ENCODE measurements around the gene AQP6.

Gene AQP6

DNA sequence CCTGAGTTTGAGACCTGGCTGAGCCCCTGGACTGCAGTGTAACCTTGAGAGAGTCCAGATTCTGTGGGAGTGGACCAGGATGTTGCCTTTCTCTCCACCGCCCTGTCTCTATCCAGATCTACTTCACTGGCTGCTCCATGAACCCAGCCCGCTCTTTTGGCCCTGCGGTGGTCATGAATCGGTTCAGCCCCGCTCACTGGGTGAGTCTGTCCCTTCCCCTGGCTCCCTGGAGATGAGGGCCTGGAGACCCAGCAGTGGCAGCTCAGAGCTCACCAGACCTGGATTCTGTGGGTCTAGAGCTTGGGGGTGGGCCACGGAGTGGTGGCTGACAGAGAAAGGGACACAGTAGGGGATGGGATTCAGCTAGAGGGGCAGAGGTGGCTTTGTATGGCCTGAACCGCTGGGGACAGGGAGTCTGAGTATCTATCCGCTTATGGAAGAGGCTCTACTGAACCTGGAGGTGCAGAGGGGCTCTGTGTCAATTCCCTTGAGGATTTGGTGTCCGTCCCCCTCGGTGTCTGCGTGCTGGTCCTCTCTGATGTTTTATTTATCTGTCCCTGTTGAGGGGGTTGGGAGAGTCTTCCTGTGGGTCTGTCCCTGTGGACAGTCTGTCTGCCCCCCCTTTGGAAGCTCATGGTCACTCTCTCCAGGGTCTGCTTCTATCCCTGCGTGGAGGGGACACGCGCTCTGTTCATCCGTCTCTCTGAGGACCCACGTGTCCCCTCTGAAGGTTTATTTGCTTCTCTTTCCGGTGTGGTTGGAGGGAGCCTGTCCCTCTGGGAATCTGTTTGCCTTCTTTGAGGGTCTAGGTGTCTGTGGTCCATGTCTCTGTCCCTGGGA, 8.6 kb upstream of the AQP6 start:
- Mint-ChIP-seq H3K27me3 (peaks cover 67% of the 10 kb centered on the region), H3K9me3 (no peaks in the 10 kb centered on the region), H3K4me1 (peaks cover 6% of the 10 kb centered on the region), H3K4me3 (no peak overlapping the region), H3K27ac (ENCODE audit: low read depth) (no peak overlapping the region), H3K36me3 (ENCODE audit: insufficient read depth) (peaks cover 2% of the 10 kb centered on the region)
- ATAC-seq (replicated peaks; ENCODE audit: extremely low read depth, poor library complexity, severe bottlenecking): no peak
- no peak for DNase-seq (ENCODE audit: low spot score in 2 of 2)

DNA sequence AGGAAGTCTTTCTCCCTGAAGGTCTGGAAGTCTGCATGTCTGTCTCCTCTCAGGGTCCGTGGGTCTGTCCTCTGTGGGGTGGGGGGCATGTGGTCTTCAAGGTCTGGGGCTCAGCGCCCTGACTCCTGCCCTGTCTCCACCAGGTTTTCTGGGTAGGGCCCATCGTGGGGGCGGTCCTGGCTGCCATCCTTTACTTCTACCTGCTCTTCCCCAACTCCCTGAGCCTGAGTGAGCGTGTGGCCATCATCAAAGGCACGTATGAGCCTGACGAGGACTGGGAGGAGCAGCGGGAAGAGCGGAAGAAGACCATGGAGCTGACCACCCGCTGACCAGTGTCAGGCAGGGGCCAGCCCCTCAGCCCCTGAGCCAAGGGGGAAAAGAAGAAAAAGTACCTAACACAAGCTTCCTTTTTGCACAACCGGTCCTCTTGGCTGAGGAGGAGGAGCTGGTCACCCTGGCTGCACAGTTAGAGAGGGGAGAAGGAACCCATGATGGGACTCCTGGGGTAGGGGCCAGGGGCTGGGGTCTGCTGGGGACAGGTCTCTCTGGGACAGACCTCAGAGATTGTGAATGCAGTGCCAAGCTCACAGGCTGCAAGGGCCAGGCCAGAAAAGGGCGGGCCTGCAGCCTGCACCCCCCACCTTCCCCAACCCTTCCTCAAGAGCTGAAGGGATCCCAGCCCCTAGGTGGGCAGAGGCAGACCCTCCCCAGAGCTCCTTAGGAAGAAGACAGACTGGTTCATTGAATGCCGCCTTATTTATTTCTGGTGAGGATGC, 7.7 kb upstream of the AQP6 start:
- Mint-ChIP-seq H3K9me3 (no peaks in the 10 kb centered on the region), H3K27me3 (peaks cover 59% of the 10 kb centered on the region), H3K4me1 (peaks cover 6% of the 10 kb centered on the region), H3K36me3 (ENCODE audit: insufficient read depth) (peaks cover 2% of the 10 kb centered on the region), H3K27ac (ENCODE audit: low read depth) (no peak overlapping the region), H3K4me3 (no peak overlapping the region)
- ATAC-seq (replicated peaks; ENCODE audit: extremely low read depth, poor library complexity, severe bottlenecking) (no peak), DNase-seq (ENCODE audit: low spot score in 2 of 2) (no peak)

GRCh38 chr12:49965836-49966235, 6.9 kb upstream of the AQP6 start:
- peaks cover 2% of the 10 kb centered on the region for H3K36me3 Mint-ChIP-seq (ENCODE audit: insufficient read depth)
- H3K4me1 Mint-ChIP-seq: peaks cover 6% of the 10 kb centered on the region
- H3K9me3 Mint-ChIP-seq: no peaks in the 10 kb centered on the region
- no peak for DNase-seq (ENCODE audit: low spot score in 2 of 2)
- ATAC-seq (replicated peaks; ENCODE audit: extremely low read depth, poor library complexity, severe bottlenecking): no peak
- peaks cover 51% of the 10 kb centered on the region for H3K27me3 Mint-ChIP-seq
- H3K4me3 Mint-ChIP-seq: no peak overlapping the region
- H3K27ac Mint-ChIP-seq (ENCODE audit: low read depth): no peak overlapping the region

GRCh38 chr12:49966511-49967041, 6.2 kb upstream of the AQP6 start:
- Mint-ChIP-seq H3K27ac (ENCODE audit: low read depth) (no peak overlapping the region), H3K4me1 (peaks cover 6% of the 10 kb centered on the region), H3K9me3 (no peaks in the 10 kb centered on the region), H3K4me3 (peak overlapping the region; percentile 69), H3K27me3 (peaks cover 48% of the 10 kb centered on the region), H3K36me3 (ENCODE audit: insufficient read depth) (peaks cover 2% of the 10 kb centered on the region)
- DNase-seq (ENCODE audit: low spot score in 2 of 2) (no peak), ATAC-seq (replicated peaks; ENCODE audit: extremely low read depth, poor library complexity, severe bottlenecking) (no peak)

DNA sequence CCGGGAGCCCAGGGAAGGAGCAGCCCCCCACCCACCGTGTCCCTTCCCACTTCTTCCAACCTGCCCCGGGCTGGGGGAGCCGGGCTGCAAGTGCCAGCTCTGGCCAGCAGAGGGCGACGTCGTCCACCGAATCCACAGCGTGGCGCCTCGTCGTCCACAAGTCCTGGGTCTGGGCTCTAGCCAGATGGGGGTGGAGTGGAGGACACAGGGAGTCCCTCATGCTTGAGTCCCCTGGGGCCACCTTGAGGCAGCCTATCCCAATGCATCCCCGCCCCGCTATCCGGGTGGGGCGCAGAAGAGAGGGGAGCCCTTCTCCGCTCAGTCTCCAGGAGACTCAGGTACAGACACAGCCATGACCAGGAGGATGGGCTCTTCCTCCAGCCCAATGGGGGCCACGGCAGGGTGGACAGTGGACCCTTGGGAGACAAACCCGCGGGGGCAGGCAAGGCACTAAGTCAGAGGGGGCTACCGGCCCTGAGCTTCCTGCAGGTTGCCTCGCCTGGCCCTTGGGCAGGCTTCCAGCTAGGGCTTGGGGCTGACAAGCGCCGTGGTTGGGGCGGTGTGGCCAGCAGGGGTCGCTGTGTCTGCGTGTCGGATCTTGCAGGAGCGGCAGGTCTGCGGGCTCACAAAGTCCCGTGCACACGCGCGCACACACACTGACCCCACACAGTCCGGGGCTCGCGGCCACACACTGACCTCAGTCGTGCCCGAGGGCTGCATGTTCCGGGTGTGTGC, 5.5 kb upstream of the AQP6 start:
- H3K4me1 Mint-ChIP-seq: peaks cover 6% of the 10 kb centered on the region
- H3K36me3 Mint-ChIP-seq (ENCODE audit: insufficient read depth): peaks cover 2% of the 10 kb centered on the region
- H3K27ac Mint-ChIP-seq (ENCODE audit: low read depth): no peak overlapping the region
- H3K9me3 Mint-ChIP-seq: no peaks in the 10 kb centered on the region
- peak; percentile 90 for ATAC-seq (replicated peaks; ENCODE audit: extremely low read depth, poor library complexity, severe bottlenecking)
- DNase-seq (ENCODE audit: low spot score in 2 of 2): peak; percentile 86 to 97
- H3K27me3 Mint-ChIP-seq: peaks cover 46% of the 10 kb centered on the region
- H3K4me3 Mint-ChIP-seq: peak overlapping the region; percentile 69

- Mint-ChIP-seq H3K27ac (ENCODE audit: low read depth) (no peak overlapping the region), H3K36me3 (ENCODE audit: insufficient read depth) (peaks cover 2% of the 10 kb centered on the region), H3K27me3 (peaks cover 40% of the 10 kb centered on the region), H3K4me3 (no peak overlapping the region), H3K4me1 (peaks cover 6% of the 10 kb centered on the region), H3K9me3 (no peaks in the 10 kb centered on the region)
- no peak for DNase-seq (ENCODE audit: low spot score in 2 of 2)
- ATAC-seq (replicated peaks; ENCODE audit: extremely low read depth, poor library complexity, severe bottlenecking): no peak
Observed at GRCh38 chr12:49967777-49968250, 4.9 kb upstream of the AQP6 start.

GRCh38 chr12:49968471-49968870, 4.3 kb upstream of the AQP6 start:
- peaks cover 34% of the 10 kb centered on the region for H3K27me3 Mint-ChIP-seq
- peaks cover 6% of the 10 kb centered on the region for H3K4me1 Mint-ChIP-seq
- ATAC-seq (replicated peaks; ENCODE audit: extremely low read depth, poor library complexity, severe bottlenecking) (no peak), DNase-seq (ENCODE audit: low spot score in 2 of 2) (no peak)
- no peak overlapping the region for H3K4me3 Mint-ChIP-seq
- no peak overlapping the region for H3K27ac Mint-ChIP-seq (ENCODE audit: low read depth)
- no peaks in the 10 kb centered on the region for H3K9me3 Mint-ChIP-seq
- peaks cover 2% of the 10 kb centered on the region for H3K36me3 Mint-ChIP-seq (ENCODE audit: insufficient read depth)

DNA sequence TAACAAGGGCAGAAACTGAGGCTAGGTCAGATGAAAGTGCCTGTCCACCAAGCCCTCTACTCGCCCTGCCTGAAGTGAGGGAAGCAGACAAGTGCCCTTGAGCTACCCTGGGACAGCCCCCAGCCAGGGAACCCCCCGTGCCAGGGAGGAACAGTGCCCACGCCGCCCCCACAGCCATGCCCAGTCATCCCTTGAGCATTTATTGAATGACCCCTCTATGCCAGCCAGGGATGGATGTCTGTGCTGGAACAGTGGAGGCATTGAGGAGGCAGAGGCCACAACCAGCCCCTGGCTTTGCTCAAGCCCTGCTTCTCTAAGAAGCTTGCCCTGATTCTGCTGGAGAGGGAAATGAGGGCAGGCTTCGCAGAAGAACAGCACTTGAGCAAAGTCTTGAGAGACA, 3.7 kb upstream of the AQP6 start:
- no peak overlapping the region for H3K27ac Mint-ChIP-seq (ENCODE audit: low read depth)
- no peak for ATAC-seq (replicated peaks; ENCODE audit: extremely low read depth, poor library complexity, severe bottlenecking)

DNA sequence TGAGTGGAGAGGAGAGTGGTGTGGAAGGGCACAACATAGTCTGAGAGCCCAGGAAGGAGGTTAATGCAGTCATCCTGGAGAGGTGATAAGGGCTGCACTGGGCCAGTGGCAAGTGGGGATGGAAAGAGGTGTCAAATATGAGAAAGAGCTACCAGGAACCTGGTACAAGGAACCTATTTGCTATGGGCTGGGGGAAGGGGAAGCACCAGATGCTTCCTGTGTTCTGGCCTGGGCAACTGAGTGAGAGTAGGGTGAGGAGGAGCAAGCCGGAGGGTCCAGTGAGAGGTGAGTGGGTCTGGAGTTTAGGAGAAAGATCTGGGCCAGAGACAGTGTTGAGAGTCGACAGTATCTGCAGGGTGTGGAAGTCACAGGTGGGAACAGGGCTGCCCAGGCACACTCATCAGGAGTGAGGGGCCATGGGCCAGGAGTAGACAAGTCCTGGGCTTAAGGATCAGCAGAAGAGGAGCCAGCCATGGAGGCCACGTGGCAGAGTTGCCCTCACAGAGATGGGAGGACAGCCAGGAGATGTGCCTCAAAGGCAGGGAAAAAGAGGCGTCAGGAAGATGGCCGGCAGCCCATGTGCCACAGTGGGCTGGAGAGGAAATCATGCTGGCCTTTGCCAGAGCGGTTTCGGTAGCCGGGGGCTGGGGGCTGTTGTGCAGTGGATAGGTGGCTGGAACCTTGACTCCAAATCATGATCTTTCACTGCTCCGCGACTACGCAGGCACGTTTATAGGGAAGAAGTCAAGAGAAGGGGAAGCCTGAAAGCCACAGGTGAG, 2.9 kb upstream of the AQP6 start:
- peaks cover 2% of the 10 kb centered on the region for H3K36me3 Mint-ChIP-seq (ENCODE audit: insufficient read depth)
- peaks cover 6% of the 10 kb centered on the region for H3K4me1 Mint-ChIP-seq
- no peak overlapping the region for H3K27ac Mint-ChIP-seq (ENCODE audit: low read depth)
- peaks cover 21% of the 10 kb centered on the region for H3K27me3 Mint-ChIP-seq
- DNase-seq (ENCODE audit: low spot score in 2 of 2) (no peak), ATAC-seq (replicated peaks; ENCODE audit: extremely low read depth, poor library complexity, severe bottlenecking) (no peak)
- no peak overlapping the region for H3K4me3 Mint-ChIP-seq
- H3K9me3 Mint-ChIP-seq: no peaks in the 10 kb centered on the region

More for the DNA sequence above, 3.7 kb upstream of the AQP6 start:
- Mint-ChIP-seq H3K4me1 (peaks cover 6% of the 10 kb centered on the region), H3K9me3 (no peaks in the 10 kb centered on the region), H3K36me3 (ENCODE audit: insufficient read depth) (peaks cover 2% of the 10 kb centered on the region), H3K4me3 (no peak overlapping the region), H3K27me3 (peaks cover 29% of the 10 kb centered on the region)
- DNase-seq (ENCODE audit: low spot score in 2 of 2): no peak

- no peaks in the 10 kb centered on the region for H3K9me3 Mint-ChIP-seq
- peaks cover 2% of the 10 kb centered on the region for H3K36me3 Mint-ChIP-seq (ENCODE audit: insufficient read depth)
- no peak overlapping the region for H3K4me3 Mint-ChIP-seq
- DNase-seq (ENCODE audit: low spot score in 2 of 2) (no peak), ATAC-seq (replicated peaks; ENCODE audit: extremely low read depth, poor library complexity, severe bottlenecking) (no peak)
- H3K27ac Mint-ChIP-seq (ENCODE audit: low read depth): no peak overlapping the region
- H3K27me3 Mint-ChIP-seq: peaks cover 14% of the 10 kb centered on the region
- peaks cover 6% of the 10 kb centered on the region for H3K4me1 Mint-ChIP-seq
Observed at GRCh38 chr12:49970658-49971057, 2.1 kb upstream of the AQP6 start.

DNA sequence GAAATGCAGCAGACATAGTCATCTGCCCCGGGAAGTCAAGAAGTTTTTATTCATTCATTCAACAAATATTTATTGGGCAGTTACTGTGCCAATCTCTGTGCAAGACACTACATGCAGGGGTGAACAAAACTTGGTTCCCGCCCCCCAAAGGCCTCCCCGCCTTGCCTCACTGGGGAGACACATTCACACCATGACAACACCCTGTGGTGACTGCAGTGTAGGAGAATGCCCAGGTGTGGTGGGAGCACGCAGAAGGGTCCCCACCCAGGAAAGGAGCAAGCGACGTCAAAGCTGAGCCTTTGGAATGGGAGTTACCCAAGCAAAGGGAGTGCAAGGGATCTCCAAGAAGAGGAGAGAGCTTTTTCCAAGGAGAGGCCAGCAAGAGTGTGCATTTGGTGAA, 1.6 kb upstream of the AQP6 start:
- Mint-ChIP-seq H3K9me3 (no peaks in the 10 kb centered on the region), H3K27ac (ENCODE audit: low read depth) (no peak overlapping the region), H3K4me1 (peaks cover 6% of the 10 kb centered on the region), H3K36me3 (ENCODE audit: insufficient read depth) (peaks cover under 1% of the 10 kb centered on the region), H3K27me3 (peaks cover 9% of the 10 kb centered on the region), H3K4me3 (no peak overlapping the region)
- ATAC-seq (replicated peaks; ENCODE audit: extremely low read depth, poor library complexity, severe bottlenecking): no peak
- no peak for DNase-seq (ENCODE audit: low spot score in 2 of 2)

DNA sequence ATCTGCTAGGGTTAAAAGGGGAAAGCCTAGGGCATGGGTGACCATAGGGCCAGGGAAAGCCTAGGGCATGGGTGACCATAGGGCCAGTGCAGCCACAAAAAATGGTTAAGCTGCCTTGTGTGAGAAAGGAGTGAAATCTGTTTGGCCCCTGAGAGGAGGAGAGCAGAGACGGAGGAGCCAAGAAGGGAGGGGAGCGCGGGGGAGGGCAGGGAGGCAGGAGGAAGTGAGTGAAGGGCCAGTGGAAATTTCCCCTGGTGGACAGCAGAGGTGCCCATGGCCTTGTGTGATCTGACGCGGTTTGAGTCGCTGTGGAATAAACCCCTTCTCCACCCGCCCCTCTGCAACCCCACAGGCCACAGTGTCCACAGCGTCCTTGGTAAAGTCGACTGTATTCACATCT, 618 bp upstream of the AQP6 start:
- Mint-ChIP-seq H3K36me3 (ENCODE audit: insufficient read depth) (no peaks in the 10 kb centered on the region), H3K9me3 (no peaks in the 10 kb centered on the region), H3K4me3 (no peak overlapping the region), H3K4me1 (peaks cover 1% of the 10 kb centered on the region), H3K27me3 (no peaks in the 10 kb centered on the region), H3K27ac (ENCODE audit: low read depth) (no peak overlapping the region)
- DNase-seq (ENCODE audit: low spot score in 2 of 2) (no peak), ATAC-seq (replicated peaks; ENCODE audit: extremely low read depth, poor library complexity, severe bottlenecking) (no peak)
